Lower lobe of right lung (tissue), 2 donors: ENCODE results near the gene KRT13. TPM values are rescaled to one million over a fixed set of nuclear protein-coding genes. Genes with fewer than 3 reads are reported as not detected.

Experiments
- ATAC-seq, 2 donors: fragments of 200-7000 bp; cut with Tn5 transposase; one replicate each; pipeline ENCODE4 v1.9.1; 2020 to 2022; ENCODE audit warnings: mild to moderate bottlenecking in 2 of 2, moderate library complexity in 2 of 2
- DNase-seq: peaks from one replicate; pipeline ENCODE4 v3.0.0-alpha.2; 2020
- H3K27ac ChIP-seq: fragments of 200-600 bp; one replicate; pipeline ENCODE4 v1.8.0; 2022
- H3K27me3 ChIP-seq: fragments of 200-600 bp; one replicate; pipeline ENCODE4 v1.8.0; 2022; ENCODE audit warnings: low read depth
- H3K36me3 ChIP-seq: fragments of 200-600 bp; one replicate; pipeline ENCODE4 v1.8.0; 2022; ENCODE audit warnings: mild to moderate bottlenecking
- H3K4me1 ChIP-seq: fragments of 200-600 bp; one replicate; pipeline ENCODE4 v1.8.0; 2022
- H3K4me3 ChIP-seq: fragments of 200-600 bp; one replicate; pipeline ENCODE4 v1.8.0; 2022; ENCODE audit warnings: mild to moderate bottlenecking
- H3K9me3 ChIP-seq: fragments of 200-600 bp; one replicate; pipeline ENCODE4 v1.8.0; 2022
- intact Hi-C: fragments of 100-400 bp; cut with DNase I; formaldehyde crosslinking; loops from one replicate; pipeline ENCODE4 v1.11.0; 2022
- total RNA-seq: library from RNA; stranded (reverse); fragmentation: NEBNext Ultra II Directional; extraction: Animal tissue kit (Norgen Biotek cat#: 25700); gene quantifications from one replicate; pipeline ENCODE4 v1.2.1, GENCODE V29; 2021
- TF ChIP-seq, protein P1 (sequence below): fragments of 200-600 bp; IDR thresholded peaks from one replicate; pipeline ENCODE4 v1.8.0; 2022; ENCODE audit warnings: antibody characterized with exemption, mild to moderate bottlenecking
- donor health status: DM: no; HTN: yes; CAD: no; lungs with severe emphysema.

Gene KRT13
- total RNA-seq, 1 donor from 2014 or later = 5.2 TPM

DNA sequence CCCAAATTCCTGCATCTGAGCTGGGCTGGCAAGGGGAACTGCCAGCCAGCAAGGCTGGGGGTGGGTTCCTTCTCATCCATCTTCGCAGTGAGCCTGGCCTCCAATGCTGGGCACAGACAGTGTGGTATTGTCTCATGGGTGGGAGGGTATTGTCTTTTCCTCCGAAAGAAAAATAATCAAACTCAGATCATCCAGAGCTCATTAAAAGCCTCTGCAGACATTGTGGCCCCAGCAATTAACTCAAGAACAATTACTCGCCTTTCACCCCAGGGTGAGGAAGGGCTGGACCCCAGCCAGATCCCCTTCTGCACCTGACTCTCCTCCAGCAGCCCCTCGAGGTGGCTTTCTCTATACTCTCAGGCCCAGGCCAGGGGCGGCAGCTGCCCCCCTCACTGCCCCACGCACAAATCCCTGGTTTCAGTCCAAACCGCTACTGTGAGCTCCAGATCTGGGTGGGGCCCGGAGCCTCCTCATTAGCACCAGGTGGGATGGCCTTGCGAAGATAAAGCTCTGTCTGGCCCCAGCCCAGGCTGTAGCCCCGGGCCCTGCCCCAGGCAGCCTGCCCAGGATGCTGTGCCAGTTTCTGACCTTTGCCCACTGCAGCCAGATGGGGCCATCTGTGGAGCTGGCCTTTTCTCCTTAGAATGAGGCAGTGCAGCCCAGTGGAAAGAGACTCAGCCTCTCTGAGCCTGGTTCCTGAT lies 15.6 kb upstream of the KRT13 start:
- ATAC-seq (peak in 1 of 2 donors; percentile 0), DNase-seq (no peak)
- H3K27ac ChIP-seq = peak overlapping the region; percentile 68
- intact Hi-C loops = no loop called here
- TF ChIP-seq, protein P1, sequence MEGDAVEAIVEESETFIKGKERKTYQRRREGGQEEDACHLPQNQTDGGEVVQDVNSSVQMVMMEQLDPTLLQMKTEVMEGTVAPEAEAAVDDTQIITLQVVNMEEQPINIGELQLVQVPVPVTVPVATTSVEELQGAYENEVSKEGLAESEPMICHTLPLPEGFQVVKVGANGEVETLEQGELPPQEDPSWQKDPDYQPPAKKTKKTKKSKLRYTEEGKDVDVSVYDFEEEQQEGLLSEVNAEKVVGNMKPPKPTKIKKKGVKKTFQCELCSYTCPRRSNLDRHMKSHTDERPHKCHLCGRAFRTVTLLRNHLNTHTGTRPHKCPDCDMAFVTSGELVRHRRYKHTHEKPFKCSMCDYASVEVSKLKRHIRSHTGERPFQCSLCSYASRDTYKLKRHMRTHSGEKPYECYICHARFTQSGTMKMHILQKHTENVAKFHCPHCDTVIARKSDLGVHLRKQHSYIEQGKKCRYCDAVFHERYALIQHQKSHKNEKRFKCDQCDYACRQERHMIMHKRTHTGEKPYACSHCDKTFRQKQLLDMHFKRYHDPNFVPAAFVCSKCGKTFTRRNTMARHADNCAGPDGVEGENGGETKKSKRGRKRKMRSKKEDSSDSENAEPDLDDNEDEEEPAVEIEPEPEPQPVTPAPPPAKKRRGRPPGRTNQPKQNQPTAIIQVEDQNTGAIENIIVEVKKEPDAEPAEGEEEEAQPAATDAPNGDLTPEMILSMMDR = no peak
- H3K4me1 ChIP-seq = peaks cover 28% of the 10 kb centered on the region
- H3K36me3 ChIP-seq = peaks cover 11% of the 10 kb centered on the region
- no peaks in the 10 kb centered on the region for H3K9me3 ChIP-seq
- no peak overlapping the region for H3K4me3 ChIP-seq
- H3K27me3 ChIP-seq = no peaks in the 10 kb centered on the region

- H3K4me3 ChIP-seq = no peak overlapping the region
- H3K36me3 ChIP-seq = peaks cover 9% of the 10 kb centered on the region
- ATAC-seq = peak; percentile 4 to 30
- H3K9me3 ChIP-seq = no peaks in the 10 kb centered on the region
- H3K27ac ChIP-seq = peak overlapping the region; percentile 68
- TF ChIP-seq, protein P1 = no peak
- intact Hi-C loops = no loop called here
- H3K4me1 ChIP-seq = peaks cover 28% of the 10 kb centered on the region
- H3K27me3 ChIP-seq = no peaks in the 10 kb centered on the region
- DNase-seq = no peak
Observed at GRCh38 chr17:41519501-41520224, 14.3 kb upstream of the KRT13 start.

- TF ChIP-seq, protein P1 = no peak
- ATAC-seq = no peak
- no peak within 1 kb of the TSS for H3K4me3 ChIP-seq
Observed at GRCh38 chr17:41518789-41519449, 13.5 kb upstream of the KRT13 start, which contains the start of gene KRT15. Gene KRT15, minus strand, starts transcription at chr17:41518890. Its CDS starts 63 bp downstream, at chr17:41518827.

DNA sequence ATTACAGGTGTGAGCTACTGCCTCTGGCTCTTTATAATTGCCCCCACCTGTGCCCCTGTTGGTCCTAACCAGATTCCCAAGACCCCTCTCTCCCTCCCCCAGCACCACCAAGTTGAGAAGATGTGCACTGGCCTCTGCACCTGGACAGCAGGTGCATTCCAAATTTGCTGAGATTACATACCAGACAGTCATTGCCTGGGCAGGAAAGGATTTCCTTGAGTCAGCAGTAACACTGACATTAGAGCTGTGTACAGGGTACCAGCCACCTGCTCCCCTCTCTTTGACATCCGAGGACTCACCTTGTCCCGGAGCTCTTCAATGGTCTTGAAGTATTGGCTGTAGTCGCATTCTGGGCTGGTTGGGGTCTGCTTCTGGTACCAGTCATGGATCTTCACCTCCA lies 12.6 kb upstream of the KRT13 start:
- Histone ChIP-seq H3K4me1 (peaks cover 16% of the 10 kb centered on the region), H3K27ac (no peak overlapping the region), H3K9me3 (no peaks in the 10 kb centered on the region), H3K27me3 (no peaks in the 10 kb centered on the region), H3K36me3 (no peaks in the 10 kb centered on the region), H3K4me3 (no peak overlapping the region)
- intact Hi-C loops = no loop called here
- TF ChIP-seq, protein P1 = no peak
- no peak for ATAC-seq
- no peak for DNase-seq

More at GRCh38 chr17:41518789-41519449, 13.5 kb upstream of the KRT13 start, which contains the start of gene KRT15:
- Histone ChIP-seq H3K4me1 (peaks cover 25% of the 10 kb centered on the region), H3K27me3 (no peaks in the 10 kb centered on the region), H3K27ac (no peak within 1 kb of the TSS), H3K36me3 (peaks cover 2% of the 10 kb centered on the region), H3K9me3 (no peaks in the 10 kb centered on the region)
- intact Hi-C loops = no loop called here
- no peak for DNase-seq

DNA sequence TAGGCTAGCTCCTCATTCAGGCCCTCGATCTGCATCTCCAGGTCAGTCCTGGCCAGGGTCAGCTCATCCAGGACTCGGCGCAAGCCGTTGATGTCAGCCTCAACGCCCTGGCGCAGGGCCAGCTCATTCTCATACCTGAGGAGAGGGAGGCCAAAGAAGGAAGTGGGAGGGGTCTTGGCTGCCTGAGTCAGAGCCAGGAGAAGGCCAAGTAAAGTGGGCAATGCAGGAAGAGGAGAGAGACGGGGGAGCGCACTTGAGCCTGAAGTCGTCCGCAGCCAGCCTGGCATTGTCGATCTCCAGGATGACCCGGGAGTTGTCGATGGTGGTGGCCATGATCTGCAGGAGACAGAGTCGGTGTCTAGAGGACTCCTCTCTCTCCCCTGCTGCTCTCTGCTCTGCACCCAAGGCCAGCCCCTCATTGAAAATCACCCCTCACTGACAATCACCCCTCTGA lies 11.4 kb upstream of the KRT13 start:
- no peak overlapping the region for H3K27ac ChIP-seq
- TF ChIP-seq, protein P1 = no peak
- DNase-seq = peak; percentile 65
- intact Hi-C loops = no loop called here
- H3K36me3 ChIP-seq = no peaks in the 10 kb centered on the region
- no peak overlapping the region for H3K4me3 ChIP-seq
- ATAC-seq = no peak
- H3K9me3 ChIP-seq = no peaks in the 10 kb centered on the region
- H3K4me1 ChIP-seq = peaks cover 5% of the 10 kb centered on the region
- H3K27me3 ChIP-seq = no peaks in the 10 kb centered on the region
